Smooth muscle cell (in vitro differentiated cells): Measurements from ENCODE around the gene FYB1. TPM values are rescaled to one million over a fixed set of nuclear protein-coding genes. Genes with fewer than 3 reads are reported as not detected.

ENCODE experiments used
- DNase-seq: peaks from one replicate; lab custom pipeline; 2025; ENCODE audit not compliant: unreplicated experiment; lab: John Stamatoyannopoulos, UW
- H2AFZ ChIP-seq: fragments of 200-600 bp; sonication (generic); 2 replicates; pipeline ENCODE4 v1.6.0; 2016; ENCODE audit warnings: antibody characterized with exemption, low read depth, mild to moderate bottlenecking
- H3F3A ChIP-seq: fragments of 200-600 bp; sonication (generic); 2 replicates; pipeline ENCODE4 v1.6.0; 2017; ENCODE audit warnings: antibody characterized with exemption, low read depth
- H3K27ac ChIP-seq: fragments of 200-600 bp; sonication (generic); 2 replicates; pipeline ENCODE4 v1.5.1; 2016; ENCODE audit warnings: low read depth, mild to moderate bottlenecking
- H3K27me3 ChIP-seq: fragments of 200-600 bp; sonication (generic); 2 replicates; pipeline ENCODE4 v1.6.1; 2016; ENCODE audit warnings: low read depth, mild to moderate bottlenecking
- H3K36me3 ChIP-seq: fragments of 200-600 bp; sonication (generic); 2 replicates; pipeline ENCODE4 v1.5.1; 2016; ENCODE audit warnings: low read depth
- H3K4me1 ChIP-seq: fragments of 200-600 bp; sonication (generic); 2 replicates; pipeline ENCODE4 v1.5.1; 2016; ENCODE audit warnings: low read depth
- H3K4me2 ChIP-seq: fragments of 200-600 bp; sonication (generic); 2 replicates; pipeline ENCODE4 v1.6.0; 2016; ENCODE audit warnings: mild to moderate bottlenecking
- H3K4me3 ChIP-seq: fragments of 200-600 bp; sonication (generic); 2 replicates; pipeline ENCODE4 v1.5.1; 2016; ENCODE audit warnings: mild to moderate bottlenecking
- H3K79me2 ChIP-seq: fragments of 200-600 bp; sonication (generic); 2 replicates; pipeline ENCODE4 v1.6.0; 2016; ENCODE audit warnings: low read depth, mild to moderate bottlenecking
- H3K9ac ChIP-seq: fragments of 200-600 bp; sonication (generic); 2 replicates; pipeline ENCODE4 v1.6.0; 2016; ENCODE audit warnings: low read depth
- H3K9me3 ChIP-seq: fragments of 200-600 bp; sonication (generic); replicated peaks from 2 replicates; pipeline ENCODE4 v1.5.1; 2016; ENCODE audit warnings: low read depth
- H4K20me1 ChIP-seq: fragments of 200-600 bp; sonication (generic); 2 replicates; pipeline ENCODE4 v1.6.0; 2016; ENCODE audit warnings: low read depth
- CTCF ChIP-seq: fragments of 200-600 bp; sonication (generic); IDR thresholded peaks from 2 replicates; pipeline ENCODE4 v1.5.1; 2017; ENCODE audit warnings: borderline replicate concordance, mild to moderate bottlenecking, antibody characterized with exemption; ENCODE audit not compliant: insufficient read depth, poor library complexity, severe bottlenecking
- WGBS: methylation state at CpG from one replicate; pipeline ENCODE4 v1.1.7; 2016; ENCODE audit warnings: low lambda C conversion rate; 5-methylcytosine and 5-hydroxymethylcytosine counted together
- polyA plus RNA-seq: library from polyadenylated mRNA; unstranded; fragments of >200 nt; fragmentation: Nextera tagmentation; extraction: Ambion mirVana; gene quantifications from 2 replicates; pipeline ENCODE4 v1.2.1, GENCODE V29; 2016
- total RNA-seq: library from RNA; depleted of rRNA; stranded (reverse); fragments of >200 nt; gene quantifications from 2 replicates; pipeline ENCODE4 v1.2.3, GENCODE V29; 2014

The FYB1 gene
- total and polyA plus RNA-seq, 2 experiments from 2014 or later, result 0.06 to 0.22 TPM

GRCh38 chr5:39193553-39194465 lies 25.6 kb downstream of the FYB1 start:
- TF ChIP-seq CTCF, result no peak
- WGBS, result 85% methylated on average over 6 of the region's 6 CpGs
- Histone ChIP-seq H3K9me3 (no peaks in the 10 kb centered on the region), H3K27ac (no peak overlapping the region), H2AFZ (no peak overlapping the region), H3K79me2 (no peaks in the 10 kb centered on the region), H3K4me1 (no peaks in the 10 kb centered on the region), H4K20me1 (no peaks in the 10 kb centered on the region), H3K4me3 (no peak overlapping the region), H3F3A (no peaks in the 10 kb centered on the region), H3K9ac (no peak overlapping the region), H3K27me3 (no peaks in the 10 kb centered on the region), H3K4me2 (no peak overlapping the region), H3K36me3 (no peaks in the 10 kb centered on the region)
- no peak for DNase-seq

- no peaks in the 10 kb centered on the region for H3K27me3 ChIP-seq
- H3K4me2 ChIP-seq, result no peak overlapping the region
- no peak overlapping the region for H3K4me3 ChIP-seq
- H3K27ac ChIP-seq, result no peak overlapping the region
- H3K9ac ChIP-seq, result no peak overlapping the region
- H3K9me3 ChIP-seq, result no peaks in the 10 kb centered on the region
- no peaks in the 10 kb centered on the region for H3K79me2 ChIP-seq
- H4K20me1 ChIP-seq, result no peaks in the 10 kb centered on the region
- TF ChIP-seq CTCF, result no peak
- H2AFZ ChIP-seq, result no peak overlapping the region
- no peak for DNase-seq
- no peaks in the 10 kb centered on the region for H3K36me3 ChIP-seq
- 74% methylated on average over 2 of the region's 2 CpGs for WGBS
- no peaks in the 10 kb centered on the region for H3K4me1 ChIP-seq
- no peaks in the 10 kb centered on the region for H3F3A ChIP-seq
Observed at GRCh38 chr5:39192450-39193160, 26.8 kb downstream of the FYB1 start.

DNA sequence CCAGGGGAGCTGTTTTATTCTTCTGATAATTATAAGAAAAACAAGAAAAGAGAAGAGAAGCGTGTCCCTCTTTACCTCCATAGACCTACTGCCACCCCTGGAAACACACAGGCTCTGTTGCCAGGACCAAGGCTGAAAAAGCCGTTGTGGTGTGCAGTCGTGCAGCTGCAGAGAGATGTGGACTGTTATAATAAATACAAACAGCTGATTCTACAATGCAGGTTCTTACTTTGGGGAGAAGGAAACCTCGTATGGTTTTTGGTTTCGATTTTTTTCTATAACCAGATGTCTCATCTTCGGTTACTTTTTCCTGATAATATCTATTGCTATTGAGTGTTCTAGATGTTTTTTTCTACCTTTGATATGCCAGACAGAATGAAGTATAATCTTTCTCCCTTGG lies 28.1 kb downstream of the FYB1 start:
- no peak for DNase-seq
- Histone ChIP-seq H4K20me1 (no peaks in the 10 kb centered on the region), H3F3A (no peaks in the 10 kb centered on the region), H2AFZ (no peak overlapping the region), H3K27ac (no peak overlapping the region), H3K27me3 (no peaks in the 10 kb centered on the region), H3K9me3 (no peaks in the 10 kb centered on the region), H3K4me2 (no peak overlapping the region), H3K9ac (no peak overlapping the region), H3K4me1 (no peaks in the 10 kb centered on the region), H3K36me3 (no peaks in the 10 kb centered on the region), H3K4me3 (no peak overlapping the region), H3K79me2 (no peaks in the 10 kb centered on the region)
- TF ChIP-seq CTCF, result no peak
- 77% methylated on average over 6 of the region's 6 CpGs for WGBS
